CD4-positive, alpha-beta T cell (primary cell): ENCODE data around the gene TTLL12. TPM values are rescaled to one million over a fixed set of nuclear protein-coding genes. Genes with fewer than 3 reads are reported as not detected.

Experiments used
- ATAC-seq: fragments of 200-7000 bp; cut with Tn5 transposase; one replicate; pipeline ENCODE4 v1.10.0; 2022; ENCODE audit warnings: mild to moderate bottlenecking; ENCODE audit not compliant: poor library complexity
- CTCF ChIA-PET: fragments of 350-600 bp; sonication (Branson Sonifier 250); formaldehyde crosslinking; loops from one replicate; lab custom pipeline; 2021; ENCODE audit warnings: antibody characterized with exemption, inconsistent platforms; lab: Charles Lee
- POLR2A ChIA-PET: fragments of 350-600 bp; sonication (Branson Sonifier 250); formaldehyde crosslinking; loops from one replicate; lab custom pipeline; 2021; ENCODE audit warnings: antibody characterized with exemption, inconsistent platforms; lab: Charles Lee
- DNase-seq, 14 experiments: peaks; one replicate each; pipeline ENCODE4 v3.0.0-alpha.2; 2013 to 2020; ENCODE audit warnings: mixed read lengths in 2 of 14
- H3K27ac ChIP-seq, 2 donors: one replicate each; pipeline versions ENCODE4 v1.5.1 to v1.7.0; 2013; ENCODE audit warnings: low read length in 2 of 2, low read depth in 1 of 2, mild to moderate bottlenecking in 1 of 2
- H3K27me3 ChIP-seq, 2 experiments: 1 replicate in 1 of 2; 2 replicates in 1 of 2; pipeline versions ENCODE4 v1.6.1 to v1.7.0; 2013; ENCODE audit warnings: low read length in 2 of 2, control low read depth in 1 of 2, mild to moderate bottlenecking in 1 of 2, moderate library complexity in 1 of 2; ENCODE audit not compliant: insufficient read depth in 2 of 2, control insufficient read depth in 1 of 2
- H3K36me3 ChIP-seq: one replicate; pipeline ENCODE4 v1.6.1; 2013; ENCODE audit warnings: low read length, control low read depth; ENCODE audit not compliant: insufficient read depth
- H3K4me1 ChIP-seq: one replicate; pipeline ENCODE4 v1.6.1; 2013; ENCODE audit warnings: low read length, control low read depth; ENCODE audit not compliant: insufficient read depth
- H3K4me3 ChIP-seq: one replicate; pipeline ENCODE4 v1.5.1; 2013; ENCODE audit warnings: mild to moderate bottlenecking, low read length, moderate library complexity
- H3K9me3 ChIP-seq, 2 experiments: 1 replicate in 1 of 2; 2 replicates in 1 of 2; pipeline versions ENCODE4 v1.6.1 to v1.7.0; 2013; ENCODE audit warnings: low read length in 2 of 2, mild to moderate bottlenecking in 2 of 2, control low read depth in 1 of 2, moderate library complexity in 1 of 2; ENCODE audit not compliant: control insufficient read depth in 1 of 2, insufficient read depth in 1 of 2
- H3K27ac Mint-ChIP-seq: one replicate; pipeline ENCODE4 v1.8.0; 2020; ENCODE audit warnings: mixed read lengths
- H3K27me3 Mint-ChIP-seq: one replicate; pipeline ENCODE4 v1.8.0; 2021; ENCODE audit warnings: mixed read lengths
- H3K36me3 Mint-ChIP-seq: one replicate; pipeline ENCODE4 v1.8.0; 2021; ENCODE audit warnings: low read depth, mixed read lengths
- H3K4me1 Mint-ChIP-seq: one replicate; pipeline ENCODE4 v1.8.0; 2021; ENCODE audit warnings: low read depth, mixed read lengths
- H3K4me3 Mint-ChIP-seq: one replicate; pipeline ENCODE4 v1.8.0; 2020; ENCODE audit warnings: mild to moderate bottlenecking, mixed read lengths
- H3K9me3 Mint-ChIP-seq: one replicate; pipeline ENCODE4 v1.8.0; 2020; ENCODE audit warnings: mixed read lengths
- CTCF ChIP-seq: fragments of 200-600 bp; IDR thresholded peaks from one replicate; pipeline ENCODE4 v1.8.0; 2022; ENCODE audit warnings: antibody characterized with exemption, mild to moderate bottlenecking
- intact Hi-C, 2 experiments: fragments of 100-400 bp; cut with DNase I in 1 of 2; cut with micrococcal nuclease in 1 of 2; formaldehyde crosslinking; loops; one replicate each; pipeline versions ENCODE4 v1.15.1 to v1.9.0; 2023 to 2025; cut with DNase I, micrococcal nuclease
- total RNA-seq, 174 experiments: library from RNA in 2 of 174; stranded (reverse) in 2 of 174; gene quantifications; one replicate each; pipeline ENCODE4 v1.2.3 and lab custom pipeline; 2021 to 2026

The TTLL12 gene
- total RNA-seq, 2 experiments from 2014 or later: 5.0 to 6.6 TPM

GRCh38 chr22:43116932-43117331 lies 70.0 kb downstream of the TTLL12 start:
- Histone ChIP-seq H3K4me1 (peaks cover 10% of the 10 kb centered on the region), H3K36me3 (no peaks in the 10 kb centered on the region), H3K27ac (no peak overlapping the region), H3K4me3 (no peak overlapping the region), H3K9me3 (no peaks in the 10 kb centered on the region), H3K27me3 (no peaks in the 10 kb centered on the region)
- no peak overlapping the region for H3K4me3 Mint-ChIP-seq
- ATAC-seq (no peak), DNase-seq (no peak)
- no peak overlapping the region for H3K27ac Mint-ChIP-seq
- TF ChIP-seq CTCF: no peak
- no peaks in the 10 kb centered on the region for H3K36me3 Mint-ChIP-seq
- ChIA-PET CTCF (no interaction called here), POLR2A (no interaction called here)
- peaks cover 5% of the 10 kb centered on the region for H3K4me1 Mint-ChIP-seq
- intact Hi-C loops: no loop called here
- no peaks in the 10 kb centered on the region for H3K9me3 Mint-ChIP-seq
- H3K27me3 Mint-ChIP-seq: no peaks in the 10 kb centered on the region

Other genes with a start within 250 kb of the TTLL12 start
- gene PACSIN2, start 172.0 kb downstream of the TTLL12 start, total RNA-seq: 10 to 100 TPM; 23.3 to 25.5 TPM
- 1 to 10 TPM; 2.6 to 2.8 TPM for gene TTLL1, start 97.7 kb downstream of the TTLL12 start, total RNA-seq
- gene BIK, start 76.4 kb downstream of the TTLL12 start, total RNA-seq: 1 to 10 TPM; 1.6 to 2.1 TPM
- gene MCAT, start 43.7 kb downstream of the TTLL12 start, total RNA-seq: 10 to 100 TPM; 16.1 to 18.0 TPM
- 10 to 100 TPM; 43.8 to 45.6 TPM for gene TSPO, start 35.6 kb downstream of the TTLL12 start, total RNA-seq
- not detected for gene SCUBE1, start 156.2 kb upstream of the TTLL12 start, total RNA-seq
- not detected for gene MPPED1, start 224.9 kb upstream of the TTLL12 start, total RNA-seq